HFF-Myc (cell line): ENCODE measurements around the gene HINT1.

ENCODE experiments used
- DNase-seq: peaks from one replicate; pipeline ENCODE4 v3.0.0-alpha.2; 2011; ENCODE audit warnings: low read depth; ENCODE audit errors: extremely low read depth
- H3K4me3 ChIP-seq: replicated peaks from 2 replicates; pipeline ENCODE4 v1.5.1; 2011; ENCODE audit warnings: low read depth, mild to moderate bottlenecking, control low read depth, low read length
- TF ChIP-seq, protein P1 (sequence below): IDR thresholded peaks from 2 replicates; pipeline ENCODE4 v1.5.1; 2012; ENCODE audit warnings: mild to moderate bottlenecking, low read depth, low read length, control low read depth; ENCODE audit errors: missing control alignments

The HINT1 gene

DNA sequence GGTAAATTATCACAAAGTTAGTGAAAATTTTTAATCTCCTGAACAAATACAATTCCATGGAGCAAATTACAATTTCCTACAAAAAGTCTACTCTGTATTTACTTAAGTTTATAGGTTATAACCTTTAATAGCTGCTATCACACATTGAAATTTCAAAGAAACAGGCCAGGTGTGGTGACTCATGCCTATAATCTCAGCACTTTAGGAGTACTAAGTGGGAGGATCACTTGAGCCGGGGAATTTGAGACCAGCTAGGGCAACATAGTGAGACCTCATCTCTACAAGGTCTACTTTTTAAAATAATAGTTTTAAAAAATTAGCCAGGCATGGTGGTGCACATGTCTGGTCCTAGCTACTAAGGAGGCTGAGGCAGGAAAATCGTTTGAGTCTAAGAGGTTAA lies 50.3 kb downstream of the HINT1 start:
- DNase-seq: no peak
- TF ChIP-seq, protein P1, sequence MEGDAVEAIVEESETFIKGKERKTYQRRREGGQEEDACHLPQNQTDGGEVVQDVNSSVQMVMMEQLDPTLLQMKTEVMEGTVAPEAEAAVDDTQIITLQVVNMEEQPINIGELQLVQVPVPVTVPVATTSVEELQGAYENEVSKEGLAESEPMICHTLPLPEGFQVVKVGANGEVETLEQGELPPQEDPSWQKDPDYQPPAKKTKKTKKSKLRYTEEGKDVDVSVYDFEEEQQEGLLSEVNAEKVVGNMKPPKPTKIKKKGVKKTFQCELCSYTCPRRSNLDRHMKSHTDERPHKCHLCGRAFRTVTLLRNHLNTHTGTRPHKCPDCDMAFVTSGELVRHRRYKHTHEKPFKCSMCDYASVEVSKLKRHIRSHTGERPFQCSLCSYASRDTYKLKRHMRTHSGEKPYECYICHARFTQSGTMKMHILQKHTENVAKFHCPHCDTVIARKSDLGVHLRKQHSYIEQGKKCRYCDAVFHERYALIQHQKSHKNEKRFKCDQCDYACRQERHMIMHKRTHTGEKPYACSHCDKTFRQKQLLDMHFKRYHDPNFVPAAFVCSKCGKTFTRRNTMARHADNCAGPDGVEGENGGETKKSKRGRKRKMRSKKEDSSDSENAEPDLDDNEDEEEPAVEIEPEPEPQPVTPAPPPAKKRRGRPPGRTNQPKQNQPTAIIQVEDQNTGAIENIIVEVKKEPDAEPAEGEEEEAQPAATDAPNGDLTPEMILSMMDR: no peak
- H3K4me3 ChIP-seq: no peak overlapping the region

DNA sequence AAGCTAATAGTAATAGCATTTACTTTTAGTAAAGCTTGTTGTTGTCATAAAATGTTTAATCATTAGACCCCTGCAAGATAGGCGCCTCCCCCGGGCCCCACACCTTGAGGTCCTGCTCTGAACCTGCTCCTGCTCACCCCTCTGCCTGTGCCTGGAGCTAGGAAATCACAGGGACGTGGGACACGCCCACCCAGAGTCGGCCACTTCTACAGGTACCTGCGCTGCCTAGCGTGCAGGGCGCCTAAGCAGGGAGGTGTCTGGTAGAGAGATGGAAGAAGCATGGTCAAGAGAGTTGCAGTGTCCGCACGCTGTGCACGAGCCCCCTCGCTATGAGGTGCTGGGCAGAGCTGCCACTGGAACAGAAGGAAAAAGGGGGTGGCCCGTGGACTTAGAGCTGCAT lies 52.6 kb downstream of the HINT1 start:
- no peak for DNase-seq
- no peak overlapping the region for H3K4me3 ChIP-seq
- TF ChIP-seq, protein P1: no peak

DNA sequence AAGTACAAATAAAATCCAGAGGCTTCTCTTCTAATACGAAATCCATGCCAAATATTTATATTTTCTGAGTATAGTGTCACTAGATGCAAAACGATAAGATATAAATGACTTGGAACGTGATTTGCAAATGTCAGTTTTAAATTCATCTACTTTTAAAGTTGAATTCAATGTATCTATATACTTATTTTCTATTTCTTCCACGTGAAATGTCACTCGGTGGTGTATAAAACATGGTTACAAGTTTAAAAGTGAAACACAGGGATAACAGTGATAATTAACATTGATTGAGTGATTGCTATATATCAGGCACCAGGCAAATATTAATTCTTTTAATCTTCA lies 54.8 kb downstream of the HINT1 start:
- no peak overlapping the region for H3K4me3 ChIP-seq
- DNase-seq: no peak
- TF ChIP-seq, protein P1: no peak

DNA sequence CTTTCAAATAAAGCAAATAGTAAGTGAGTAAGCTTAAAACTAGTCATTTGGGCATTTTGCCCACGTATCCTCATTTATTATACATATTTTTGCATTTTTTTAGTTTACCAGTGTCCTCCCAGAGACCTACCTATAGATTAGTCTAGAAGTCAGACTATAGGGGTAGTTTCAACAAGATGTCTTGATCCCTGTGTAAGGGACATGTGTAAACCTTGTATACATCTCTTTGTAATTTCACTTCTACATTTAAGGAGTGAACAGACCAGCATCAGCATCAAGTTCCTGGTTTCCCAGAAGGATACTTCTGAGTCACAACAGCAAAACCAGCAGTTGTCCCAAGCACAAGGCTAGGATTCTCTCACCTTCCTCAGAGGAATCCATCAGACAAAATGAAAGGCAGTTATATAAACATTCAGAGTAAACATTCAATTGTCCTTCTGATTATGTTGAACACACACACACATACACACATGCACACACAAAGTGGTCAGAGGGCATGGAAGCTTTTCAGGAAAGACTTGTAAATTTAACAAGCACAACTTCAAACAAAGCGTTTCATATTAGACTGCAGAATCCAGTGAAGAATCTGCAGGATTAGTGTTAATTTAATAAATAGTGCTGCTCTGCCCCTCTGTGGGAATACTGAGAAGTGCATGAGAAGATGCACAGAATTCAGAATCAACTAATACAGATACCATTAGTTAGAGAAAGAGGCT lies 55.4 kb downstream of the HINT1 start:
- no peak for DNase-seq
- H3K4me3 ChIP-seq: no peak overlapping the region
- TF ChIP-seq, protein P1: peak; percentile 51
